ENCODE measurements around the gene ITGA5. TPM values are rescaled to one million over a fixed set of nuclear protein-coding genes. Genes with fewer than 3 reads are reported as not detected.

Gene ITGA5
- total RNA-seq, 2 donors from 2014 or later = 7.8 to 120 TPM

DNA sequence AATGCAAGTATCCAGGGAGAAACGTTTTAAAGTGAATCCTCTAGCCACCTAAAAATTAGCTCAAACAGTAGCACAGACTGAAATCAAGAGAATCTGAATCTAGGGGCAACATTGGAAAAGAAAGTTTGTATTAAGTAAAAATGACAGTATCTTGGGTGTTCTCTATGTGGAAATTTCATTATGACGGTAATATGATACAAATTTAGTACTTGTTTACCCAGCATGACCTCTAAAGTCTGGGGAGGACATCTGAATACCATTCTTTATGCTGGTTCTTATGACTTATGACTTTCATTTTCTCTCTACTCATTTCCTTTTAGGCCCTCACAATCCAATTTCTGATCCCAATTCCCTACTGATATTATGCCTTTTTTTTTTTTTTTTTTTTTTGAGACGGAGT is 40.3 kb upstream of the ITGA5 start:
- H3K27ac ChIP-seq = no peak overlapping the region
- no peak for DNase-seq
- no peaks in the 10 kb centered on the region for H3K4me1 ChIP-seq
- H3K9me3 ChIP-seq = no peaks in the 10 kb centered on the region
- no peaks in the 10 kb centered on the region for H3K27me3 ChIP-seq
- intact Hi-C loops (cut with DNase I) = no loop called here
- H3K36me3 ChIP-seq = no peaks in the 10 kb centered on the region
- TF ChIP-seq, protein P1, sequence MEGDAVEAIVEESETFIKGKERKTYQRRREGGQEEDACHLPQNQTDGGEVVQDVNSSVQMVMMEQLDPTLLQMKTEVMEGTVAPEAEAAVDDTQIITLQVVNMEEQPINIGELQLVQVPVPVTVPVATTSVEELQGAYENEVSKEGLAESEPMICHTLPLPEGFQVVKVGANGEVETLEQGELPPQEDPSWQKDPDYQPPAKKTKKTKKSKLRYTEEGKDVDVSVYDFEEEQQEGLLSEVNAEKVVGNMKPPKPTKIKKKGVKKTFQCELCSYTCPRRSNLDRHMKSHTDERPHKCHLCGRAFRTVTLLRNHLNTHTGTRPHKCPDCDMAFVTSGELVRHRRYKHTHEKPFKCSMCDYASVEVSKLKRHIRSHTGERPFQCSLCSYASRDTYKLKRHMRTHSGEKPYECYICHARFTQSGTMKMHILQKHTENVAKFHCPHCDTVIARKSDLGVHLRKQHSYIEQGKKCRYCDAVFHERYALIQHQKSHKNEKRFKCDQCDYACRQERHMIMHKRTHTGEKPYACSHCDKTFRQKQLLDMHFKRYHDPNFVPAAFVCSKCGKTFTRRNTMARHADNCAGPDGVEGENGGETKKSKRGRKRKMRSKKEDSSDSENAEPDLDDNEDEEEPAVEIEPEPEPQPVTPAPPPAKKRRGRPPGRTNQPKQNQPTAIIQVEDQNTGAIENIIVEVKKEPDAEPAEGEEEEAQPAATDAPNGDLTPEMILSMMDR (IDR thresholded peaks at IDR 0.05) = no peak
- no peak overlapping the region for H3K9ac ChIP-seq (ENCODE audit: low read depth in 2 of 2, low read length in 2 of 2)
- no peak overlapping the region for H3K4me3 ChIP-seq

DNA sequence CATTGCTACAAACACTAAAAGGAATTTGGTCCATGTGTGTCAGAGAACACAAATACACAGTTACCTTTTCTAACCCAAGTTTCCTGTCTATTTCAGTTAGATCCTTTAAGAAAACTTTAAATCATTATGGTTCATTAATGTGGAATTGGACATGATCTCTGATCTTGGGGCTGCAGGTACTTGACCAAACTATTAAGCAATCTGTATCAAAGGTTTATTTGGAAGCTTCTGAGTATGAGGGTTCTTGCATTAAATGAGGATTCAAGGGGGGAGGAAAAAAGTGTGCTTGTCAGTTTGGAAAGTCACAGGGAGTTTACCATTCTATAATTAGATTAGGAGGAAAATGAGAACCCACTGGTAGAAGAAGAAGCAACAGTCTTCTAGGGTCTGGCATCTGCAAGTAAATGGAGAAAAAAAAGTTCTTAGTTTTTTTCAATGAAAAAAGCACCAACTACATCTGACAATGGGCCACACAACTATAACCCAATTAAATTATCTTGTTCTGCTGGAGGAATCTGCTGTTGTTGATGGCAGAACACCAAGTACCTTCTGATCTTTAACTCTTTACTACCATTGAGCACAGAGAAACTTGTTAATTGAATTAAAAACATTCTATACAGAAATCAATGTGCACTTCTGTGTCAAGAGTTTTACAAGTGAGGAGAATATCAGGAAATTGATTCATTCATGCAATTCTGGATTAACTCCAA is 36.8 kb upstream of the ITGA5 start:
- Histone ChIP-seq H3K36me3 (no peaks in the 10 kb centered on the region), H3K27ac (no peak overlapping the region), H3K9ac (ENCODE audit: low read depth in 2 of 2, low read length in 2 of 2) (no peak overlapping the region), H3K27me3 (no peaks in the 10 kb centered on the region), H3K4me3 (no peak overlapping the region), H3K4me1 (no peaks in the 10 kb centered on the region), H3K9me3 (no peaks in the 10 kb centered on the region)
- TF ChIP-seq, protein P1 (IDR thresholded peaks at IDR 0.05) = no peak
- intact Hi-C loops (cut with DNase I) = no loop called here
- no peak for DNase-seq

DNA sequence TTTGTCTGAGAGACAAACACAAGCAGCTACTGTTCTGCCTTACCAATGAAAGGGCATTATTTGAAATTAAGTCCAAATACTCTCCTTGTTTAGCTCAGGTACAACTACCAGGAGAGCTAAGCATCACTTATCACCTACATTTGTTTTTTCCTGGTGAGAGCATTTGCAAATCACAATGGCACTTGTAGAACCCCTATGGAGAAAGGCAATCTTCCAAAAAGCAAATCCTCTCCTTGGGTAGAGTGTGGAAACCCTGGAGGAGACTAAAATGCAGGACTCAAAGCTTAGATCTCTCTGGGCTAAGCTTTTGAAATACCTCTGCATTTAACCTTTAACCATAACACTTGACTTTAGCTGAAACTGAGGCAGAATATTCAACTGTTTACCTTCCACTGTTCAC is 33.6 kb upstream of the ITGA5 start:
- intact Hi-C loops (cut with DNase I) = no loop called here
- H3K27ac ChIP-seq = no peak overlapping the region
- no peaks in the 10 kb centered on the region for H3K36me3 ChIP-seq
- H3K4me3 ChIP-seq = no peak overlapping the region
- no peak overlapping the region for H3K9ac ChIP-seq (ENCODE audit: low read depth in 2 of 2, low read length in 2 of 2)
- H3K4me1 ChIP-seq = no peaks in the 10 kb centered on the region
- H3K9me3 ChIP-seq = no peaks in the 10 kb centered on the region
- no peaks in the 10 kb centered on the region for H3K27me3 ChIP-seq
- TF ChIP-seq, protein P1 (IDR thresholded peaks at IDR 0.05) = no peak
- no peak for DNase-seq

DNA sequence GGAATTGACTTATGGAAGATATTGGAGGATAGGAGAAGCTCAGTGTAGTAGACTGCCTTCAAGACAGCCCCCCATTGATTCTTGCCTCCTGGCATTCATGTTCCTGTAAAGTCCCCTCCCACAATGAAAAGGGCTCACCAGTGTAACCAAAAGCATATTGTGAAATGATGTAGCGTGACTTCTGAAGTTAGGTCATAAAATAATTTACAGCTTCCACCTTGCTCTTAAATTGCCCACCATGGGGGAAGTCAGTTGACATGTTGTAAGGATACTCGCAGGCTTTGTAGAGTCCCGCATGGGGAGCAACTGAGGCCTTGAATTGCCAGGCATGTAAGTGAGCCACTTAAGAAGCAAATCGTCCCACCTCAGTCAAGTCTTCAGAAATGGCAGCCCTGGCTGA is 29.3 kb upstream of the ITGA5 start:
- Histone ChIP-seq H3K4me3 (no peak overlapping the region), H3K9ac (ENCODE audit: low read depth in 2 of 2, low read length in 2 of 2) (no peak overlapping the region), H3K4me1 (no peaks in the 10 kb centered on the region), H3K27ac (no peak overlapping the region), H3K36me3 (no peaks in the 10 kb centered on the region), H3K27me3 (no peaks in the 10 kb centered on the region), H3K9me3 (no peaks in the 10 kb centered on the region)
- TF ChIP-seq, protein P1 (IDR thresholded peaks at IDR 0.05) = no peak
- intact Hi-C loops (cut with DNase I) = no loop called here
- DNase-seq = no peak

DNA sequence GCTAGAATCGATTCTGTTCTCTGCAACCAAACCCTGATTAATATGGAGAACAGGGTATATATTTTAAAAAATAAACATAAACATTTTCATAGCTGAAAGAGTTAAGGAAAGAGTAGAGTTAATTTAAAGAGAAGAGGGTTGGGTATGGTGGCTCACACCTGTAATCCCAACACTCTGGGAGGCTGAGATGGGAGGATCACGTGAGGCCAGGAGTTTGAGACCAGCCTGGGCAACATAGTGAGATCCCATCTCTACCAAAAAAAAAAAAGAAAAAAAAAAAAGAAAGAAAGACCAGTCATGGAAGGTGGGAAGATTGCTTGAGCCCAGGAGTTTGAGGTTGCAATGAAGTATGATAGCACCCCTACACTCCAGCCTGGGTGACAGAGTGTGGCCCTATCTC is 28.9 kb upstream of the ITGA5 start:
- Histone ChIP-seq H3K27ac (no peak overlapping the region), H3K9me3 (no peaks in the 10 kb centered on the region), H3K36me3 (no peaks in the 10 kb centered on the region), H3K4me1 (no peaks in the 10 kb centered on the region), H3K4me3 (no peak overlapping the region), H3K27me3 (no peaks in the 10 kb centered on the region), H3K9ac (ENCODE audit: low read depth in 2 of 2, low read length in 2 of 2) (no peak overlapping the region)
- TF ChIP-seq, protein P1 (IDR thresholded peaks at IDR 0.05) = no peak
- intact Hi-C loops (cut with DNase I) = no loop called here
- no peak for DNase-seq
